Liver (tissue), 9 donors: Measurements from ENCODE around the gene ESCO1. TPM values are rescaled to one million over a fixed set of nuclear protein-coding genes. Genes with fewer than 3 reads are reported as not detected.

Experiments
- DNase-seq: peaks from one replicate; pipeline ENCODE4 v3.0.0-alpha.2; 2017; ENCODE audit warnings: low spot score
- H3K27ac ChIP-seq, 2 donors: one replicate each; pipeline ENCODE4 v1.7.0; 2013; ENCODE audit warnings: inconsistent platforms in 2 of 2, low read length in 2 of 2, control low read depth in 1 of 2, low read depth in 1 of 2, mild to moderate bottlenecking in 1 of 2
- H3K27me3 ChIP-seq, 4 donors: one replicate each; pipeline versions ENCODE4 v1.6.1 to v1.7.0; 2013; ENCODE audit warnings: low read length in 3 of 4, inconsistent platforms in 1 of 4, mild to moderate bottlenecking in 1 of 4, moderate library complexity in 1 of 4; ENCODE audit not compliant: control insufficient read depth in 4 of 4, insufficient read depth in 4 of 4
- H3K36me3 ChIP-seq, 4 donors: one replicate each; pipeline versions ENCODE4 v1.6.1 to v1.7.0; 2013; ENCODE audit warnings: low read length in 3 of 4, mild to moderate bottlenecking in 3 of 4, low read depth in 1 of 4, moderate library complexity in 1 of 4; ENCODE audit not compliant: control insufficient read depth in 4 of 4, insufficient read depth in 3 of 4
- H3K4me1 ChIP-seq, 4 donors: one replicate each; pipeline versions ENCODE4 v1.6.1 to v1.7.0; 2013; ENCODE audit warnings: low read length in 3 of 4, mild to moderate bottlenecking in 3 of 4, moderate library complexity in 1 of 4; ENCODE audit not compliant: control insufficient read depth in 4 of 4, insufficient read depth in 4 of 4
- H3K4me3 ChIP-seq, 3 donors: one replicate each; pipeline versions ENCODE4 v1.6.1 to v1.7.0; 2013; ENCODE audit warnings: low read length in 3 of 3, control low read depth in 1 of 3, low read depth in 1 of 3, mild to moderate bottlenecking in 1 of 3
- H3K9ac ChIP-seq, 2 donors: one replicate each; pipeline ENCODE4 v1.7.0; 2013; ENCODE audit warnings: low read length in 2 of 2, mild to moderate bottlenecking in 2 of 2, moderate library complexity in 2 of 2, control low read depth in 1 of 2, low read depth in 1 of 2
- H3K9me3 ChIP-seq, 4 donors: one replicate each; pipeline versions ENCODE4 v1.6.1 to v1.7.0; 2013; ENCODE audit warnings: low read length in 3 of 4; ENCODE audit not compliant: control insufficient read depth in 4 of 4
- ATF3 ChIP-seq: IDR thresholded peaks from 2 replicates; pipeline ENCODE4 v1.6.1; 2016; ENCODE audit warnings: antibody characterized with exemption
- EGR1 ChIP-seq, 2 donors: IDR thresholded peaks; 2 replicates each; pipeline ENCODE4 v1.6.1; 2016 to 2018; ENCODE audit warnings: antibody characterized with exemption in 2 of 2, low read depth in 2 of 2
- FOXA1 ChIP-seq: IDR thresholded peaks from 2 replicates; pipeline ENCODE4 v1.6.1; 2016; ENCODE audit warnings: antibody characterized with exemption
- FOXA2 ChIP-seq: IDR thresholded peaks from 2 replicates; pipeline ENCODE4 v1.6.1; 2016; ENCODE audit warnings: antibody characterized with exemption
- GABPA ChIP-seq, 2 donors: IDR thresholded peaks in 1 of 2; conservative IDR thresholded peaks in 1 of 2; 2 replicates each; pipeline ENCODE4 v1.6.1; 2016; ENCODE audit warnings: antibody characterized with exemption in 2 of 2, mild to moderate bottlenecking in 1 of 2, moderate library complexity in 1 of 2
- HNF4A ChIP-seq, 2 donors: conservative IDR thresholded peaks; 2 replicates each; pipeline ENCODE4 v1.6.1; 2016; ENCODE audit warnings: antibody characterized with exemption in 2 of 2, mild to moderate bottlenecking in 2 of 2
- HNF4G ChIP-seq: IDR thresholded peaks from 2 replicates; pipeline ENCODE4 v1.6.1; 2016; ENCODE audit warnings: antibody characterized with exemption
- JUND ChIP-seq, 2 donors: IDR thresholded peaks; 2 replicates each; pipeline ENCODE4 v1.6.1; 2016; ENCODE audit warnings: antibody characterized with exemption in 2 of 2
- NR2F2 ChIP-seq: IDR thresholded peaks from 2 replicates; pipeline ENCODE4 v1.6.1; 2016; ENCODE audit warnings: antibody characterized with exemption
- RAD21 ChIP-seq, 2 donors: IDR thresholded peaks; 2 replicates each; pipeline ENCODE4 v1.6.1; 2016; ENCODE audit warnings: antibody characterized with exemption in 2 of 2, mild to moderate bottlenecking in 2 of 2
- RXRA ChIP-seq, 2 donors: IDR thresholded peaks; 2 replicates each; pipeline ENCODE4 v1.6.1; 2017 to 2018; ENCODE audit warnings: antibody characterized with exemption in 2 of 2, mild to moderate bottlenecking in 1 of 2
- SP1 ChIP-seq: IDR thresholded peaks from 2 replicates; pipeline ENCODE4 v1.6.1; 2018; ENCODE audit warnings: antibody characterized with exemption, mild to moderate bottlenecking
- TAF1 ChIP-seq: conservative IDR thresholded peaks from 2 replicates; pipeline ENCODE4 v1.6.1; 2016; ENCODE audit warnings: antibody characterized with exemption, mild to moderate bottlenecking
- YY1 ChIP-seq: IDR thresholded peaks from 2 replicates; pipeline ENCODE4 v1.6.1; 2016; ENCODE audit warnings: antibody characterized with exemption, mild to moderate bottlenecking
- ZBTB33 ChIP-seq: IDR thresholded peaks from 2 replicates; pipeline ENCODE4 v1.6.1; 2016; ENCODE audit warnings: antibody characterized with exemption
- WGBS: extraction: QIAGEN DNeasy Blood & Tissue Kit; methylation state at CpG from one replicate; pipeline ENCODE4 v1.1.7; 2013; 5-methylcytosine and 5-hydroxymethylcytosine counted together
- polyA plus RNA-seq, 2 donors: library from polyadenylated mRNA; stranded (reverse) in 1 of 2; unstranded in 1 of 2; fragments of 200-250 nt in 1 of 2; fragments of >200 nt in 1 of 2; fragmentation: Nextera tagmentation in 1 of 2; extraction: Ambion mirVana in 1 of 2; gene quantifications; one replicate each; pipeline versions ENCODE4 v1.2.1 to v1.2.3, GENCODE V29; 2013 to 2015
- total RNA-seq, 2 donors: library from RNA; depleted of rRNA; stranded (reverse); fragments of >200 nt; gene quantifications; one replicate each; pipeline ENCODE4 v1.2.3, GENCODE V29; 2014
- TF ChIP-seq, protein P1 (sequence below): IDR thresholded peaks from 2 replicates; pipeline ENCODE4 v1.6.1; 2016; ENCODE audit warnings: antibody characterized with exemption, mild to moderate bottlenecking
- TF ChIP-seq, protein P2 (sequence below): IDR thresholded peaks from 2 replicates; pipeline ENCODE4 v1.6.1; 2016; ENCODE audit warnings: antibody characterized with exemption
- donor health status: healthy.
- donor health status: healthy.
- donor health status: healthy.
- donor health status: healthy.
- donor health status: healthy.

Gene ESCO1
- total and polyA plus RNA-seq, 4 donors = 3.7 to 10.3 (median 7.6) TPM

DNA sequence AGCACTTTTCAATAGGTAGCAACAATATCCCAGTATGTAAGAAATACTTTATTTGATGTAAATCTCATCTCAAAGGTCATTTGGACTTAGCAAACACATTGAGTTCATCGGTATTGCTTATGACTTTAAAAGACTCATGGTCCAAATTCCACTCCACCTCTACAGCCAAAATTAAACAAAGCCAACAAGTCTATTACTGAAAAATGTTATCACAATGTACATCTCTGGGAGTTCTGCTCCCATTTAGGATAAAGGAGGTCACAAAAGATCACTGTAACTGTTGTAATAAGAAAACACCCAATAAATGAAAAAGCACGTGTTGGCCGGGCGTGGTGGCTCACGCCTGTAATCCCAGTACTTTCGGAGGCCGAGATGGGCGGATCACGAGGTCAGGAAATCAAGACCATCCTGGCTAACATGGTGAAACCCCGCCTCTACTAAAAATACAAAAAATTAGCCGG lies 50.0 kb downstream of the ESCO1 start:
- Histone ChIP-seq H3K27me3 (no peaks in the 10 kb centered on the region), H3K27ac (peak overlapping the region; percentile 60 to 64), H3K4me3 (no peak overlapping the region), H3K36me3 (peaks cover 0 to 4% (median 0%) of the 10 kb centered on the region in 4 donors), H3K9me3 (no peaks in the 10 kb centered on the region), H3K4me1 (peaks cover 0 to 26% (median 3%) of the 10 kb centered on the region in 4 donors), H3K9ac (no peak overlapping the region)
- DNase-seq = no peak
- 33% methylated on average over 11 of the region's 11 CpGs for WGBS
- TF ChIP-seq NR2F2 (peak; percentile 53), RAD21 (IDR thresholded peaks at IDR 0.05) (peak; percentile 4 to 12), EGR1 (IDR thresholded peaks at IDR 0.05; ENCODE audit: low read depth in 2 of 2) (no peak), ZBTB33 (no peak), GABPA (IDR thresholded peaks at IDR 0.05 in 1 of 2, conservative IDR thresholded peaks at IDR 0.05 in 1 of 2) (no peak), HNF4G (peak; percentile 86), FOXA1 (peak; percentile 59), YY1 (no peak), ATF3 (peak; percentile 57), FOXA2 (peak; percentile 67), RXRA (IDR thresholded peaks at IDR 0.05) (peak; percentile 84 to 90), SP1 (peak; percentile 91), HNF4A (conservative IDR thresholded peaks at IDR 0.05) (peak; percentile 97), JUND (IDR thresholded peaks at IDR 0.05) (peak; percentile 70 to 85)
- TF ChIP-seq, protein P1, sequence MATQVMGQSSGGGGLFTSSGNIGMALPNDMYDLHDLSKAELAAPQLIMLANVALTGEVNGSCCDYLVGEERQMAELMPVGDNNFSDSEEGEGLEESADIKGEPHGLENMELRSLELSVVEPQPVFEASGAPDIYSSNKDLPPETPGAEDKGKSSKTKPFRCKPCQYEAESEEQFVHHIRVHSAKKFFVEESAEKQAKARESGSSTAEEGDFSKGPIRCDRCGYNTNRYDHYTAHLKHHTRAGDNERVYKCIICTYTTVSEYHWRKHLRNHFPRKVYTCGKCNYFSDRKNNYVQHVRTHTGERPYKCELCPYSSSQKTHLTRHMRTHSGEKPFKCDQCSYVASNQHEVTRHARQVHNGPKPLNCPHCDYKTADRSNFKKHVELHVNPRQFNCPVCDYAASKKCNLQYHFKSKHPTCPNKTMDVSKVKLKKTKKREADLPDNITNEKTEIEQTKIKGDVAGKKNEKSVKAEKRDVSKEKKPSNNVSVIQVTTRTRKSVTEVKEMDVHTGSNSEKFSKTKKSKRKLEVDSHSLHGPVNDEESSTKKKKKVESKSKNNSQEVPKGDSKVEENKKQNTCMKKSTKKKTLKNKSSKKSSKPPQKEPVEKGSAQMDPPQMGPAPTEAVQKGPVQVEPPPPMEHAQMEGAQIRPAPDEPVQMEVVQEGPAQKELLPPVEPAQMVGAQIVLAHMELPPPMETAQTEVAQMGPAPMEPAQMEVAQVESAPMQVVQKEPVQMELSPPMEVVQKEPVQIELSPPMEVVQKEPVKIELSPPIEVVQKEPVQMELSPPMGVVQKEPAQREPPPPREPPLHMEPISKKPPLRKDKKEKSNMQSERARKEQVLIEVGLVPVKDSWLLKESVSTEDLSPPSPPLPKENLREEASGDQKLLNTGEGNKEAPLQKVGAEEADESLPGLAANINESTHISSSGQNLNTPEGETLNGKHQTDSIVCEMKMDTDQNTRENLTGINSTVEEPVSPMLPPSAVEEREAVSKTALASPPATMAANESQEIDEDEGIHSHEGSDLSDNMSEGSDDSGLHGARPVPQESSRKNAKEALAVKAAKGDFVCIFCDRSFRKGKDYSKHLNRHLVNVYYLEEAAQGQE = peak; percentile 61
- TF ChIP-seq, protein P2, sequence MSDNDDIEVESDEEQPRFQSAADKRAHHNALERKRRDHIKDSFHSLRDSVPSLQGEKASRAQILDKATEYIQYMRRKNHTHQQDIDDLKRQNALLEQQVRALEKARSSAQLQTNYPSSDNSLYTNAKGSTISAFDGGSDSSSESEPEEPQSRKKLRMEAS = peak; percentile 70

- Histone ChIP-seq H3K9ac (no peak overlapping the region), H3K27ac (no peak overlapping the region), H3K27me3 (no peaks in the 10 kb centered on the region), H3K9me3 (no peaks in the 10 kb centered on the region), H3K4me3 (no peak overlapping the region), H3K36me3 (peaks cover 0 to 2% (median 0%) of the 10 kb centered on the region in 4 donors), H3K4me1 (peaks cover 0 to 26% (median 3%) of the 10 kb centered on the region in 4 donors)
- 99% methylated on average over 2 of the region's 2 CpGs for WGBS
- no peak for DNase-seq
- TF ChIP-seq FOXA1 (no peak), FOXA2 (no peak), HNF4G (no peak), JUND (IDR thresholded peaks at IDR 0.05) (no peak), ZBTB33 (no peak), HNF4A (conservative IDR thresholded peaks at IDR 0.05) (no peak), TAF1 (no peak), GABPA (IDR thresholded peaks at IDR 0.05 in 1 of 2, conservative IDR thresholded peaks at IDR 0.05 in 1 of 2) (no peak), SP1 (no peak), RXRA (IDR thresholded peaks at IDR 0.05) (no peak), ATF3 (no peak), NR2F2 (no peak), EGR1 (IDR thresholded peaks at IDR 0.05; ENCODE audit: low read depth in 2 of 2) (no peak)
- TF ChIP-seq, protein P1 = no peak
- TF ChIP-seq, protein P2 = no peak
These were observed 51.9 kb downstream of the ESCO1 start for GRCh38 chr18:21548647-21549046.
